ENCODE results near the gene SLC38A3. TPM values are rescaled to one million over a fixed set of nuclear protein-coding genes. Genes with fewer than 3 reads are reported as not detected.

SLC38A3 gene
- total and polyA plus RNA-seq, 2 experiments from 2014 or later: 24.7 to 56.6 TPM

- WGBS (ENCODE audit: low lambda C conversion rate, missing lambda C conversion rate): 83% methylated on average over 12 of the region's 12 CpGs
- H3K27ac ChIP-seq: no peak overlapping the region
Measured at GRCh38 chr3:50221411-50222168, 16.5 kb downstream of the SLC38A3 start.

DNA sequence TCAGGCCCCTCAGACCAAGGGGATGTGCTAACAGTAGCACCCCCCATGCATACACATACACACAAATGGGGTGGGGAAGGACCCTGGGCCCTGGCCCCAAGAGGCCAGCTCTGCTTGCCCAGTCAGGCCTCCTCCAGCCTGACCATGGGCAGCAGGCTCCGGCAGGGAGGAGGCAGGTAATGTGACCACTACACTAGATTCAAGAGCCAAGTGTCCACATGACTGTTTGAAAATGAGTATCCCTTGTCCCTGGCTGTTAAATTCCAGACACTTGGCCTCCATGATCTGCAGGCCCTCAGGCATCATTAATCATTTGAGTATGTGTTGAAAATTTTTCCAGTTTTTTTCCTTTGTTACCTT, 17.1 kb downstream of the SLC38A3 start:
- Histone ChIP-seq H3K9me2 (replicated peaks; ENCODE audit: insufficient read depth) (no peaks in the 10 kb centered on the region), H3K4me1 (ENCODE audit: insufficient read depth) (peaks cover 8% of the 10 kb centered on the region), H3K36me3 (replicated peaks; ENCODE audit: insufficient read depth, low read depth) (no peaks in the 10 kb centered on the region), H2AFZ (no peak overlapping the region), H3K27ac (no peak overlapping the region), H4K20me1 (ENCODE audit: insufficient read depth, poor library complexity, severe bottlenecking) (no peaks in the 10 kb centered on the region), H3K27me3 (no peaks in the 10 kb centered on the region), H3K4me3 (no peak overlapping the region), H3K9me3 (ENCODE audit: low read depth) (no peaks in the 10 kb centered on the region), H3K79me2 (no peaks in the 10 kb centered on the region), H3K4me2 (no peak overlapping the region)
- TF ChIP-seq EZH2phosphoT487 (IDR thresholded peaks at IDR 0.05; ENCODE audit: low read depth, severe bottlenecking, unreplicated experiment) (no peak), EZH2 (IDR thresholded peaks at IDR 0.05; ENCODE audit: borderline replicate concordance) (no peak), CTCF (IDR thresholded peaks at IDR 0.05; ENCODE audit: poor library complexity) (no peak)
- no peak for DNase-seq (ENCODE audit: low spot score)
- 83% methylated on average over 1 of the region's 1 CpG for WGBS (ENCODE audit: low lambda C conversion rate, missing lambda C conversion rate)

More at GRCh38 chr3:50221411-50222168, 16.5 kb downstream of the SLC38A3 start:
- no peaks in the 10 kb centered on the region for H3K36me3 ChIP-seq (replicated peaks; ENCODE audit: insufficient read depth, low read depth)
- no peaks in the 10 kb centered on the region for H3K9me2 ChIP-seq (replicated peaks; ENCODE audit: insufficient read depth)
- TF ChIP-seq CTCF (IDR thresholded peaks at IDR 0.05; ENCODE audit: poor library complexity) (no peak), EZH2phosphoT487 (IDR thresholded peaks at IDR 0.05; ENCODE audit: low read depth, severe bottlenecking, unreplicated experiment) (no peak), EZH2 (IDR thresholded peaks at IDR 0.05; ENCODE audit: borderline replicate concordance) (no peak)
- H3K27me3 ChIP-seq: no peaks in the 10 kb centered on the region
- H3K9me3 ChIP-seq (ENCODE audit: low read depth): no peaks in the 10 kb centered on the region
- peaks cover 3% of the 10 kb centered on the region for H3K4me1 ChIP-seq (ENCODE audit: insufficient read depth)
- no peak for DNase-seq (ENCODE audit: low spot score)
- no peak overlapping the region for H2AFZ ChIP-seq
- H3K79me2 ChIP-seq: no peaks in the 10 kb centered on the region
- no peak overlapping the region for H3K4me3 ChIP-seq
- H3K4me2 ChIP-seq: no peak overlapping the region
- H4K20me1 ChIP-seq (ENCODE audit: insufficient read depth, poor library complexity, severe bottlenecking): no peaks in the 10 kb centered on the region

DNA sequence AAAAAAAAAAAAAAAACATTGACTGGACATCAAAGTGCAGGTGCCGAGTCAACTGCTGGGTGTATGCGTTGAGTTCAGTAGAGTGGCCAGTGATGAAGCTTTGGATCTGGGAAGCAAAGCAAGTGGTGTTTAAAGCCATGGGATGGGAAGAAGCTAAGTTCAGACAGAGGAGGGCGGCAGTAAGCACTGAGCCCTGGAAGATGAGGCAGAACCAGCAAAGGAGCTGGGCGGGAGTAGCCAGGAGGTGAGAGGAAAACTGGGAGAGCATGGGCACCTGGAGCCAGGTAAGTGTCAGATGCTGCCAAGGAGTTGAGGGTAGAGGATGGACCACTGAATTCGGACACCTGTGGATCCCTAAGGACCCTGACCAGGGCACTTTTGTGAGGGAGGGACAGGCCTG, 19.6 kb downstream of the SLC38A3 start:
- DNase-seq (ENCODE audit: low spot score): no peak
- H3K9me2 ChIP-seq (replicated peaks; ENCODE audit: insufficient read depth): no peaks in the 10 kb centered on the region
- no peaks in the 10 kb centered on the region for H3K27me3 ChIP-seq
- no peak overlapping the region for H3K4me2 ChIP-seq
- no peaks in the 10 kb centered on the region for H4K20me1 ChIP-seq (ENCODE audit: insufficient read depth, poor library complexity, severe bottlenecking)
- H3K36me3 ChIP-seq (replicated peaks; ENCODE audit: insufficient read depth, low read depth): no peaks in the 10 kb centered on the region
- no peaks in the 10 kb centered on the region for H3K9me3 ChIP-seq (ENCODE audit: low read depth)
- no peaks in the 10 kb centered on the region for H3K79me2 ChIP-seq
- H3K4me1 ChIP-seq (ENCODE audit: insufficient read depth): peaks cover 17% of the 10 kb centered on the region
- WGBS (ENCODE audit: low lambda C conversion rate, missing lambda C conversion rate): 65% methylated on average over 5 of the region's 5 CpGs
- no peak overlapping the region for H3K27ac ChIP-seq
- no peak for TF ChIP-seq EZH2 (IDR thresholded peaks at IDR 0.05; ENCODE audit: borderline replicate concordance)
- no peak for TF ChIP-seq EZH2phosphoT487 (IDR thresholded peaks at IDR 0.05; ENCODE audit: low read depth, severe bottlenecking, unreplicated experiment)
- TF ChIP-seq CTCF (IDR thresholded peaks at IDR 0.05; ENCODE audit: poor library complexity): no peak
- H3K4me3 ChIP-seq: no peak overlapping the region
- H2AFZ ChIP-seq: no peak overlapping the region

All from hepatocyte (in vitro differentiated cells).